ENCODE measurements around the gene PAK1IP1. TPM values are rescaled to one million over a fixed set of nuclear protein-coding genes. Genes with fewer than 3 reads are reported as not detected.

The PAK1IP1 gene, protein sequence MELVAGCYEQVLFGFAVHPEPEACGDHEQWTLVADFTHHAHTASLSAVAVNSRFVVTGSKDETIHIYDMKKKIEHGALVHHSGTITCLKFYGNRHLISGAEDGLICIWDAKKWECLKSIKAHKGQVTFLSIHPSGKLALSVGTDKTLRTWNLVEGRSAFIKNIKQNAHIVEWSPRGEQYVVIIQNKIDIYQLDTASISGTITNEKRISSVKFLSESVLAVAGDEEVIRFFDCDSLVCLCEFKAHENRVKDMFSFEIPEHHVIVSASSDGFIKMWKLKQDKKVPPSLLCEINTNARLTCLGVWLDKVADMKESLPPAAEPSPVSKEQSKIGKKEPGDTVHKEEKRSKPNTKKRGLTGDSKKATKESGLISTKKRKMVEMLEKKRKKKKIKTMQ
- 7.0 and 17.1 TPM in 2 replicates for total RNA-seq

DNA sequence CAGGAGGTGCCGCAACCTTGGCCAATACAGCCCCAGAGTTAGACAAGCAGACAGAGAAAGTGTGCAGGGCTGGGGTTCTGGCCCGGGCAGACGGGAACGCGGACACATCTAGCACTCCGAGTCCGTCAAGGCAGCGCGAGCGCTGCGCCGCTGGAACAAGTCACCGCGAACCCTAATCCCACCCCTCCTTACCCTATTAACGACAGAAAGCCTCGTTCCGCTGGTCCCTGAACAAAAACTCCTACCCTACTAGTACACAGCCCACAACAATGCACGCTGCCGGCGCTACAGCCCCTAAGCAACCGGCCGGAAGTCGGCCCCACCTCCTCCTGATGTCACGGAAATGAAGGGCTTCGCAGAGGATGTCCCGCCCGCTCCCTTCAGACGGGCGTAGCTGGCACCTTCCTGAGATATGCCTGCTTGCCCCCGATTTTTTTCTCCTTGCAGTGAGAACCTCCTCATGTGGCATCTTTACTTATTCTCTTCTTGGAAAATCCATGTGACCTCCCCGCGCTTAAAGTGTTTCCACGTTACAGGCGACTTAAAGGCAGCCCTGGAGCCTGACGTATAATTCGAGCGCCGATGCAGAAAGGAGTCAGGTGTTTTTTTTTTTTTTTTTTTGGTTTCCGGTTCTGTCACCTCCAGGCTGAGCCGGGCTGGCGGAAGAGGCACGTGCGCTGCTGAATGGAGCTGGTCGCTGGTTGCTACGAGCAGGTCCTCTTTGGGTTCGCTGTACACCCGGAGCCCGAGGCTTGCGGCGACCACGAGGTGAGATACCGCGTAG lies at the start of gene PAK1IP1, which contains the start of gene C6orf52:
Gene PAK1IP1, plus strand, starts transcription at position 671 of the 784 bp plus-strand sequence. Its CDS starts 14 bp downstream, at position 685.
Gene C6orf52, minus strand, starts transcription at position 315 of the 784 bp plus-strand sequence. CDS start 7,066 bp downstream, outside the sequence.

GRCh38 chr6:10722820-10723566 lies 28.2 kb downstream of the PAK1IP1 start, which contains the start of gene TMEM14C:
Gene TMEM14C (plus strand): TSS chr6:10723070. CDS start chr6:10724614, 1,544 bp downstream.

DNA sequence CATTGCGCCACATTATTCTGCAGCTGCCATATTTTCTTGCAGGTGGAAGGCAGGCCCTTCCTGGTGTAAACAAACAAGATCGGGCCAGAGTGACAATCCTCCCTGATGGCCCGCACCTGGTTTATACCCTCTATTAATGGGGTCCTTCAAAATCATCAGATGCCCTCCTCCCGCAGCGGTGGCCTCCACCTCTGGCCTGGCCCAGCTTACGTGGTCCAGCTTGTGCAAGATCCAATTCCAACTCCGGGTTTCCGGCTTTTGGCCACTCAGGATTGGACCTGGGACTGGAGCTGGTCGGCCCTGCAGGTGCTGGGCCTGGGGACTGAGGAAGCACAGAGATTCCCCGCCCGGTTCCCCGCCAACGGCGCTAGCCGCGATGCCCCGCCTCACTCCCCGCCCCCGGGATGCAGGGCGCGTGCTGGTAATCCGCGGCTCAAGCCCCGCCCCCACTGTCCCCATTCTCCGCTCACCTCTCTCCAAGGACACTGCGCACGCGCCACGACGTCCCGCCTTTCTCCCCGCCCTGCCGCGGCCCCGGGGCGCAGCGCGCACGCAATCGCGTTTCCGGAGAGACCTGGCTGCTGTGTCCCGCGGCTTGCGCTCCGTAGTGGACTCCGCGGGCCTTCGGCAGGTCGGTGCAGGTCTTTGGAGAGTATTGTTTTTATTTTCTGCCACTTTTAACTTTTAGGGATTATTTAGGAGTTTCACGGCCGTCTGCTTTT lies 52.6 kb downstream of the PAK1IP1 start, which contains the start of gene TMEM14B:
Gene TMEM14B, plus strand, starts transcription at position 555 of the 722 bp plus-strand sequence. CDS start 1,441 bp downstream, outside the sequence.

Other genes with a start within 250 kb of the PAK1IP1 start
- 4.4 and 5.2 TPM in 2 replicates for gene GCNT2, start 173.6 kb upstream of the PAK1IP1 start, total RNA-seq
- 1.6 TPM in 1 of 2 replicates, not detected in the other for gene C6orf52, start 356 bp upstream of the PAK1IP1 start, total RNA-seq
- 104 and 138 TPM in 2 replicates for gene TMEM14C, start 28.1 kb downstream of the PAK1IP1 start, total RNA-seq
- gene TMEM14B, start 52.8 kb downstream of the PAK1IP1 start, total RNA-seq: 48.9 and 72.8 TPM in 2 replicates
- gene MAK, start 143.6 kb downstream of the PAK1IP1 start, total RNA-seq: 0.16 TPM in 1 of 2 replicates, not detected in the other
- not detected in 2 replicates for gene GCM2, start 187.1 kb downstream of the PAK1IP1 start, total RNA-seq
- 0.33 and 0.38 TPM in 2 replicates for gene SYCP2L, start 192.1 kb downstream of the PAK1IP1 start, total RNA-seq

Measured in mesangial cell (primary cell).